D721Med (cell line): Measurements from ENCODE around the gene AFF3.

Source experiments
- DNase-seq: peaks from one replicate; pipeline ENCODE4 v3.0.0; 2011; ENCODE audit warnings: low spot score; ENCODE audit not compliant: insufficient read length
- FAIRE-seq: peaks from 2 replicates; lab custom pipeline; 2011; peaks lifted over from hg19 to GRCh38; lab: Jason Lieb, UNC
- TF ChIP-seq, protein P1 (sequence below): IDR thresholded peaks from 2 replicates; pipeline ENCODE4 v1.5.1; 2012; ENCODE audit warnings: mild to moderate bottlenecking, control low read depth; ENCODE audit not compliant: insufficient read depth; ENCODE audit errors: missing control alignments

Gene AFF3

DNA sequence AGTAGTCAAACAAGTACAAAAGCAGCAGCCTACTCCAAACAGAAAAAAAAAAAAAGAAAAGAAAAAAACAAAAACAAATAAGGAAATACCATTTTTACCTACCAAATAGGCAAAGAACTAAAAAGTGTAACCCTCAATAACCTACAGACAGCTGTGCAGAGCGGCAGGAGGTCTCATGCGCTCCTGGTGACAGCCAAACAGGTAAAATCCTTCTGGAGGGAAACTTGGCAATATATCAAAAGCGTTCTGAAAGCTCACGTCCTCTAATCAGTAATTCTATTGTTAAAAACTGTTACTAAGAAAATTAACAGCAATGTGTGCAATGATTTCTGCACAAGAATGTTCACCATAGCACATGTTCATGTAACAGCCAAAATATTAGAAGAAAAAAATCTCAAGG lies 105.6 kb downstream of the AFF3 start:
- no peak for DNase-seq
- FAIRE-seq = no peak
- TF ChIP-seq, protein P1, sequence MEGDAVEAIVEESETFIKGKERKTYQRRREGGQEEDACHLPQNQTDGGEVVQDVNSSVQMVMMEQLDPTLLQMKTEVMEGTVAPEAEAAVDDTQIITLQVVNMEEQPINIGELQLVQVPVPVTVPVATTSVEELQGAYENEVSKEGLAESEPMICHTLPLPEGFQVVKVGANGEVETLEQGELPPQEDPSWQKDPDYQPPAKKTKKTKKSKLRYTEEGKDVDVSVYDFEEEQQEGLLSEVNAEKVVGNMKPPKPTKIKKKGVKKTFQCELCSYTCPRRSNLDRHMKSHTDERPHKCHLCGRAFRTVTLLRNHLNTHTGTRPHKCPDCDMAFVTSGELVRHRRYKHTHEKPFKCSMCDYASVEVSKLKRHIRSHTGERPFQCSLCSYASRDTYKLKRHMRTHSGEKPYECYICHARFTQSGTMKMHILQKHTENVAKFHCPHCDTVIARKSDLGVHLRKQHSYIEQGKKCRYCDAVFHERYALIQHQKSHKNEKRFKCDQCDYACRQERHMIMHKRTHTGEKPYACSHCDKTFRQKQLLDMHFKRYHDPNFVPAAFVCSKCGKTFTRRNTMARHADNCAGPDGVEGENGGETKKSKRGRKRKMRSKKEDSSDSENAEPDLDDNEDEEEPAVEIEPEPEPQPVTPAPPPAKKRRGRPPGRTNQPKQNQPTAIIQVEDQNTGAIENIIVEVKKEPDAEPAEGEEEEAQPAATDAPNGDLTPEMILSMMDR = no peak

DNA sequence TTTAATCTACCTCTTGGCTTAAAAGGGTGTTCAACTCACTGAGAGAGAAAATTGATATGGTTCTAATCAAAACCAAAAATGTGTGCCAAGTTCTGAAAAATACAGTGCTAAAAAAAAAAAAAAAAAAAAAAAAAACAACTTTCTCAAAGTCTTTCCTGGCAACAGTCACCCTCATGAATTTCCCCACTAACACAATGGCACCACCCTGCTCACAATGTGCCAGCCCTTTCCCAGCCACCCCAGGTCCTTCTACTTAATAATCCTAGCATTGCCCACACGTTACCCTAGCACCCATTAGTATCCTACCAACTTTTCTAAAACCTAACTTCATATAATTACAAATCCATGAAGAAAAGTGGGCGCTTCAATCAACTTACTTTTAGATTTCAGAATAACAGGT lies 106.4 kb downstream of the AFF3 start:
- no peak for FAIRE-seq
- no peak for DNase-seq
- TF ChIP-seq, protein P1 = no peak

- TF ChIP-seq, protein P1 = no peak
- DNase-seq (no peak), FAIRE-seq (no peak)
Measured at GRCh38 chr2:100034431-100034830, 108.0 kb downstream of the AFF3 start.

DNA sequence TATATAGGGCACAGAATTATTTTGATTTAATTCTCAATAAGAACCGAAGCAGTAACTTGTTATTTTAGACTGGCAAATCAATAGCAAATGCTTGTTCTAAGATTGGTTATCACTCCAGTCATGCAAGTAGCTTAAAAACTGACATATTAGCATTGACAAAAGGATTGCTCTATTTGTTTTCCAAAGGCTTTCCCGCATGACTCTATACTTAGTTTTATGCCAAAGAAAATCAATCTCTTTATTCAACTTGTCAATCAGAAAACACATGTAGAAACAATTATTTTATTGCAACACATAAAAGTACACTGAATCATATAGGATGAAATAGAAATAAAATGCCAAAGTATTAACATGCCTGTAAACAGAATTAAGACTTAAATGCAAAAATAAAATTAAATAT lies 108.4 kb downstream of the AFF3 start:
- DNase-seq = no peak
- TF ChIP-seq, protein P1 = no peak
- FAIRE-seq = no peak

DNA sequence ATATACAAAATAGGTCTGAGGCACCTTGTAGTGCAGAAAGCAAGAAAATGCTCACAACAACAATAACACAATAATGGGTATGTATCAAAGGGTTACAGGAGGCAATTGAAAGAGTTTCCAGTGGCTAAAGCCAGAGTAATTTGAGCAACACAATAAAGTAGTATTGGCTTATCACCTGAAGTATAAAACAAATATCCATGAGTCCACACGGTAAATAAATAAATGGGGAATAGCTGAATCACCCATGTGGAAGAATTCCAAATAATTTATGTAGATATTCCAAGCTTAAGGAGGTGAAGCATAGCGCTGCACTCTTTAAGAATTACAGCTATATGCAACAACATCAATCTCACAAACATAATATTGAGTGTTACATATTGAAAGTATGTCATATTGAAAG lies 110.8 kb downstream of the AFF3 start:
- DNase-seq (no peak), FAIRE-seq (no peak)
- TF ChIP-seq, protein P1 = no peak

GRCh38 chr2:100029460-100029859 lies 112.9 kb downstream of the AFF3 start:
- TF ChIP-seq, protein P1 = no peak
- FAIRE-seq = no peak

GRCh38 chr2:100021791-100022340 lies 120.5 kb downstream of the AFF3 start:
- TF ChIP-seq, protein P1 = no peak
- no peak for DNase-seq
- FAIRE-seq = no peak

More at GRCh38 chr2:100029460-100029859, 112.9 kb downstream of the AFF3 start:
- no peak for DNase-seq
